ENCODE measurements around the gene CD300LD. TPM values are rescaled to one million over a fixed set of nuclear protein-coding genes. Genes with fewer than 3 reads are reported as not detected.

CD300LD gene
- total and polyA plus RNA-seq, 4 donors, result not detected

GRCh38 chr17:74542166-74542565 is 49.9 kb downstream of the CD300LD start:
- no peaks in the 10 kb centered on the region for H3K27me3 ChIP-seq (ENCODE audit: control insufficient read depth, insufficient read depth, low read length)
- WGBS (ENCODE audit: insufficient coverage), result 86% methylated on average over 5 of the region's 5 CpGs
- DNase-seq (ENCODE audit: low read depth in 4 of 6, low spot score in 6 of 6), result no peak
- H3K4me1 ChIP-seq (ENCODE audit: control insufficient read depth, insufficient read depth, low read length), result peaks cover 3% of the 10 kb centered on the region
- H3K9me3 ChIP-seq (ENCODE audit: control insufficient read depth, insufficient read depth, low read length), result no peaks in the 10 kb centered on the region
- no peak overlapping the region for H3K4me3 ChIP-seq (ENCODE audit: low read depth, low read length)
- no peak overlapping the region for H3K27ac ChIP-seq (ENCODE audit: low read depth, low read length)
- no peaks in the 10 kb centered on the region for H3K36me3 ChIP-seq (ENCODE audit: control insufficient read depth, insufficient read depth, low read length)

- DNase-seq (ENCODE audit: low read depth in 4 of 6, low spot score in 6 of 6), result no peak
- Histone ChIP-seq H3K4me1 (ENCODE audit: control insufficient read depth, insufficient read depth, low read length) (peaks cover 3% of the 10 kb centered on the region), H3K27me3 (ENCODE audit: control insufficient read depth, insufficient read depth, low read length) (no peaks in the 10 kb centered on the region), H3K9me3 (ENCODE audit: control insufficient read depth, insufficient read depth, low read length) (no peaks in the 10 kb centered on the region), H3K4me3 (ENCODE audit: low read depth, low read length) (no peak overlapping the region), H3K36me3 (ENCODE audit: control insufficient read depth, insufficient read depth, low read length) (no peaks in the 10 kb centered on the region), H3K27ac (ENCODE audit: low read depth, low read length) (no peak overlapping the region)
- 83% methylated on average over 22 of the region's 23 CpGs for WGBS (ENCODE audit: insufficient coverage)
Measured at GRCh38 chr17:74541176-74542111, 50.6 kb downstream of the CD300LD start.

GRCh38 chr17:74539281-74539820 is 52.7 kb downstream of the CD300LD start:
- no peak overlapping the region for H3K27ac ChIP-seq (ENCODE audit: low read depth, low read length)
- no peaks in the 10 kb centered on the region for H3K27me3 ChIP-seq (ENCODE audit: control insufficient read depth, insufficient read depth, low read length)
- no peaks in the 10 kb centered on the region for H3K9me3 ChIP-seq (ENCODE audit: control insufficient read depth, insufficient read depth, low read length)
- H3K4me1 ChIP-seq (ENCODE audit: control insufficient read depth, insufficient read depth, low read length), result no peaks in the 10 kb centered on the region
- no peak overlapping the region for H3K4me3 ChIP-seq (ENCODE audit: low read depth, low read length)
- no peaks in the 10 kb centered on the region for H3K36me3 ChIP-seq (ENCODE audit: control insufficient read depth, insufficient read depth, low read length)
- no peak for DNase-seq (ENCODE audit: low read depth in 4 of 6, low spot score in 6 of 6)
- WGBS (ENCODE audit: insufficient coverage), result 74% methylated on average over 9 of the region's 10 CpGs

GRCh38 chr17:74536890-74537289 is 55.2 kb downstream of the CD300LD start:
- Histone ChIP-seq H3K27me3 (ENCODE audit: control insufficient read depth, insufficient read depth, low read length) (no peaks in the 10 kb centered on the region), H3K4me1 (ENCODE audit: control insufficient read depth, insufficient read depth, low read length) (peaks cover 3% of the 10 kb centered on the region), H3K9me3 (ENCODE audit: control insufficient read depth, insufficient read depth, low read length) (no peaks in the 10 kb centered on the region), H3K4me3 (ENCODE audit: low read depth, low read length) (no peak overlapping the region), H3K27ac (ENCODE audit: low read depth, low read length) (no peak overlapping the region), H3K36me3 (ENCODE audit: control insufficient read depth, insufficient read depth, low read length) (no peaks in the 10 kb centered on the region)
- 83% methylated on average over 2 of the region's 3 CpGs for WGBS (ENCODE audit: insufficient coverage)
- DNase-seq (ENCODE audit: low read depth in 4 of 6, low spot score in 6 of 6), result no peak

GRCh38 chr17:74532115-74532514 is 60.0 kb downstream of the CD300LD start:
- WGBS (ENCODE audit: insufficient coverage), result 67% methylated on average over 4 of the region's 10 CpGs
- Histone ChIP-seq H3K4me1 (ENCODE audit: control insufficient read depth, insufficient read depth, low read length) (peaks cover 3% of the 10 kb centered on the region), H3K4me3 (ENCODE audit: low read depth, low read length) (no peak overlapping the region), H3K27ac (ENCODE audit: low read depth, low read length) (no peak overlapping the region), H3K27me3 (ENCODE audit: control insufficient read depth, insufficient read depth, low read length) (no peaks in the 10 kb centered on the region), H3K9me3 (ENCODE audit: control insufficient read depth, insufficient read depth, low read length) (no peaks in the 10 kb centered on the region), H3K36me3 (ENCODE audit: control insufficient read depth, insufficient read depth, low read length) (no peaks in the 10 kb centered on the region)
- DNase-seq (ENCODE audit: low read depth in 4 of 6, low spot score in 6 of 6), result peak in 1 of 6 donors; percentile 21

- Histone ChIP-seq H3K27ac (ENCODE audit: low read depth, low read length) (no peak within 1 kb of the TSS), H3K4me1 (ENCODE audit: control insufficient read depth, insufficient read depth, low read length) (peaks cover 3% of the 10 kb centered on the region), H3K36me3 (ENCODE audit: control insufficient read depth, insufficient read depth, low read length) (no peaks in the 10 kb centered on the region), H3K27me3 (ENCODE audit: control insufficient read depth, insufficient read depth, low read length) (no peaks in the 10 kb centered on the region), H3K9me3 (ENCODE audit: control insufficient read depth, insufficient read depth, low read length) (no peaks in the 10 kb centered on the region), H3K4me3 (ENCODE audit: low read depth, low read length) (no peak within 1 kb of the TSS)
- DNase-seq (ENCODE audit: low read depth in 4 of 6, low spot score in 6 of 6), result no peak
- WGBS (ENCODE audit: insufficient coverage), result 84% methylated on average over 4 of the region's 10 CpGs
Measured at GRCh38 chr17:74531231-74531761, 60.8 kb downstream of the CD300LD start, which contains the start of gene CD300LB. TSS of gene CD300LB (minus strand) at chr17:74531475. CDS start at chr17:74531350, 125 bp downstream.

GRCh38 chr17:74530831-74531150 is 61.3 kb downstream of the CD300LD start:
- Histone ChIP-seq H3K27me3 (ENCODE audit: control insufficient read depth, insufficient read depth, low read length) (no peaks in the 10 kb centered on the region), H3K36me3 (ENCODE audit: control insufficient read depth, insufficient read depth, low read length) (no peaks in the 10 kb centered on the region), H3K27ac (ENCODE audit: low read depth, low read length) (no peak overlapping the region), H3K4me3 (ENCODE audit: low read depth, low read length) (no peak overlapping the region), H3K4me1 (ENCODE audit: control insufficient read depth, insufficient read depth, low read length) (peaks cover 3% of the 10 kb centered on the region), H3K9me3 (ENCODE audit: control insufficient read depth, insufficient read depth, low read length) (no peaks in the 10 kb centered on the region)
- 76% methylated on average over 2 of the region's 5 CpGs for WGBS (ENCODE audit: insufficient coverage)
- DNase-seq (ENCODE audit: low read depth in 4 of 6, low spot score in 6 of 6), result no peak

Other genes with a start within 250 kb of the CD300LD start
- 10 to 100 TPM in 1 of 2 donors, 1 to 10 TPM in 1; 9.4 to 10.1 TPM for gene BTBD17, start 230.4 kb downstream of the CD300LD start, total RNA-seq
- 10 to 100 TPM; 25.2 to 31.0 TPM for gene BTBD17, start 230.4 kb downstream of the CD300LD start, polyA plus RNA-seq (ENCODE audit: insufficient read length in 2 of 2)
- under 1 TPM; 0.22 to 0.59 TPM for gene GPR142, start 224.8 kb downstream of the CD300LD start, total RNA-seq
- gene GPR142, start 224.8 kb downstream of the CD300LD start, polyA plus RNA-seq (ENCODE audit: insufficient read length in 2 of 2), result under 1 TPM; 0.43 to 0.86 TPM
- 10 to 100 TPM; 16.3 to 98.7 TPM for gene GPRC5C, start 160.2 kb downstream of the CD300LD start, total RNA-seq
- 10 to 100 TPM; 10.4 to 19.1 TPM for gene GPRC5C, start 160.2 kb downstream of the CD300LD start, polyA plus RNA-seq (ENCODE audit: insufficient read length in 2 of 2)
- 1 to 10 TPM; 8.4 to 9.9 TPM for gene CD300A, start 125.6 kb downstream of the CD300LD start, total RNA-seq
- gene CD300A, start 125.6 kb downstream of the CD300LD start, polyA plus RNA-seq (ENCODE audit: insufficient read length in 2 of 2), result 1 to 10 TPM; 6.7 to 8.2 TPM
- gene CD300LB, start 60.8 kb downstream of the CD300LD start, total RNA-seq, result under 1 TPM in 1 of 2 donors, not detected in 1; 0.30 TPM
- under 1 TPM in 1 of 2 donors, not detected in 1; 0.14 TPM for gene CD300LB, start 60.8 kb downstream of the CD300LD start, polyA plus RNA-seq (ENCODE audit: insufficient read length in 2 of 2)
- under 1 TPM; 0.55 to 0.69 TPM for gene CD300C, start 46.2 kb downstream of the CD300LD start, total RNA-seq
- gene CD300C, start 46.2 kb downstream of the CD300LD start, polyA plus RNA-seq (ENCODE audit: insufficient read length in 2 of 2), result 1 to 10 TPM in 1 of 2 donors, under 1 TPM in 1; 1.00 to 1.1 TPM
- under 1 TPM in 1 of 2 donors, not detected in 1; 0.89 TPM for gene CD300H, start 24.8 kb downstream of the CD300LD start, total RNA-seq
- gene CD300H, start 24.8 kb downstream of the CD300LD start, polyA plus RNA-seq (ENCODE audit: insufficient read length in 2 of 2), result not detected
- gene CD300E, start 31.5 kb upstream of the CD300LD start, total RNA-seq, result under 1 TPM; 0.17 to 0.30 TPM
- not detected for gene CD300E, start 31.5 kb upstream of the CD300LD start, polyA plus RNA-seq (ENCODE audit: insufficient read length in 2 of 2)
- gene CD300LF, start 120.6 kb upstream of the CD300LD start, total RNA-seq, result 1 to 10 TPM in 1 of 2 donors, under 1 TPM in 1; 0.77 to 1.5 TPM
- under 1 TPM; 0.53 to 0.87 TPM for gene CD300LF, start 120.6 kb upstream of the CD300LD start, polyA plus RNA-seq (ENCODE audit: insufficient read length in 2 of 2)
- gene RAB37, start 145.0 kb upstream of the CD300LD start, total RNA-seq, result 1 to 10 TPM; 2.5 to 6.9 TPM
- 1 to 10 TPM; 4.2 to 4.5 TPM for gene RAB37, start 145.0 kb upstream of the CD300LD start, polyA plus RNA-seq (ENCODE audit: insufficient read length in 2 of 2)
- gene NHERF1, start 156.3 kb upstream of the CD300LD start, total RNA-seq, result 10 to 100 TPM; 13.8 to 54.3 TPM
- gene NHERF1, start 156.3 kb upstream of the CD300LD start, polyA plus RNA-seq (ENCODE audit: insufficient read length in 2 of 2), result 10 to 100 TPM; 79.0 to 79.1 TPM
- 10 to 100 TPM; 19.4 to 32.1 TPM for gene NAT9, start 184.1 kb upstream of the CD300LD start, total RNA-seq
- gene NAT9, start 184.1 kb upstream of the CD300LD start, polyA plus RNA-seq (ENCODE audit: insufficient read length in 2 of 2), result 10 to 100 TPM; 42.8 to 52.1 TPM